Measurements from ENCODE around the gene WDFY2.

Gene WDFY2

GRCh38 chr13:51556740-51557139, 27.5 kb upstream of the WDFY2 start:
- no peak for TF ChIP-seq CTCF (IDR thresholded peaks at IDR 0.05; ENCODE audit: insufficient read depth, missing control alignments)
- FAIRE-seq (no peak), DNase-seq (ENCODE audit: insufficient read length, low spot score) (no peak)

GRCh38 chr13:51557438-51557837, 26.8 kb upstream of the WDFY2 start:
- DNase-seq (ENCODE audit: insufficient read length, low spot score) (no peak), FAIRE-seq (no peak)
- no peak for TF ChIP-seq CTCF (IDR thresholded peaks at IDR 0.05; ENCODE audit: insufficient read depth, missing control alignments)

GRCh38 chr13:51557875-51558612, 26.2 kb upstream of the WDFY2 start:
- TF ChIP-seq CTCF (IDR thresholded peaks at IDR 0.05; ENCODE audit: insufficient read depth, missing control alignments) = no peak
- FAIRE-seq (no peak), DNase-seq (ENCODE audit: insufficient read length, low spot score) (no peak)

GRCh38 chr13:51559946-51560735, 24.1 kb upstream of the WDFY2 start:
- no peak for DNase-seq (ENCODE audit: insufficient read length, low spot score)
- no peak for FAIRE-seq
- no peak for TF ChIP-seq CTCF (IDR thresholded peaks at IDR 0.05; ENCODE audit: insufficient read depth, missing control alignments)

- FAIRE-seq = no peak
- DNase-seq (ENCODE audit: insufficient read length, low spot score) = no peak
- no peak for TF ChIP-seq CTCF (IDR thresholded peaks at IDR 0.05; ENCODE audit: insufficient read depth, missing control alignments)
Observed at GRCh38 chr13:51562011-51562671, 22.1 kb upstream of the WDFY2 start.

GRCh38 chr13:51564252-51564651, 20.0 kb upstream of the WDFY2 start:
- TF ChIP-seq CTCF (IDR thresholded peaks at IDR 0.05; ENCODE audit: insufficient read depth, missing control alignments) = no peak
- DNase-seq (ENCODE audit: insufficient read length, low spot score) = no peak
- FAIRE-seq = no peak
